HL-60/S4 treated with retinoic acid at 250 ng/mL for 4 days and 3 days (cell line): Measurements from ENCODE around the gene ZNRD2.

Experiments
- in situ Hi-C: fragments of 300-500 bp; cut with MboI; formaldehyde crosslinking; loops from 2 replicates; pipeline ENCODE4 v1.7.0; 2022; ENCODE audit warnings: low sequenced_read_pairs

The ZNRD2 gene

GRCh38 chr11:65572356-65573051 lies 2.2 kb downstream of the ZNRD2 start, which contains the start of gene FAM89B:
TSS of gene FAM89B (plus strand) at chr11:65572538. CDS start at chr11:65572670, 132 bp downstream.
- in situ Hi-C loops: no loop called here

GRCh38 chr11:65573391-65574079 lies 3.3 kb downstream of the ZNRD2 start:
- in situ Hi-C loops: no loop called here

GRCh38 chr11:65574109-65574810 lies 4.0 kb downstream of the ZNRD2 start:
- in situ Hi-C loops: no loop called here

- in situ Hi-C loops: no loop called here
Observed at GRCh38 chr11:65574811-65575567, 4.7 kb downstream of the ZNRD2 start.

- in situ Hi-C loops: no loop called here
Observed at GRCh38 chr11:65575568-65576231, 5.4 kb downstream of the ZNRD2 start, which contains the start of gene EHBP1L1. TSS of gene EHBP1L1 (plus strand) at chr11:65576053. CDS start at chr11:65576303, 250 bp downstream.

GRCh38 chr11:65576232-65576866 lies 6.1 kb downstream of the ZNRD2 start:
- in situ Hi-C loops: no loop called here

GRCh38 chr11:65576867-65577755 lies 6.8 kb downstream of the ZNRD2 start:
- in situ Hi-C loops: no loop called here

- in situ Hi-C loops: no loop called here
Observed at GRCh38 chr11:65577756-65578109, 7.5 kb downstream of the ZNRD2 start.

- in situ Hi-C loops: no loop called here
Observed at GRCh38 chr11:65578134-65578533, 7.9 kb downstream of the ZNRD2 start.

GRCh38 chr11:65578667-65579066 lies 8.4 kb downstream of the ZNRD2 start:
- in situ Hi-C loops: no loop called here

- in situ Hi-C loops: no loop called here
Observed at GRCh38 chr11:65579291-65579690, 9.0 kb downstream of the ZNRD2 start.

- in situ Hi-C loops: no loop called here
Observed at GRCh38 chr11:65580031-65580692, 9.9 kb downstream of the ZNRD2 start.

- in situ Hi-C loops: no loop called here
Observed at GRCh38 chr11:65580756-65581155, 10.5 kb downstream of the ZNRD2 start.

- in situ Hi-C loops: no loop called here
Observed at GRCh38 chr11:65581928-65582327, 11.7 kb downstream of the ZNRD2 start.

- in situ Hi-C loops: no loop called here
Observed at GRCh38 chr11:65583589-65583988, 13.3 kb downstream of the ZNRD2 start.

- in situ Hi-C loops: no loop called here
Observed at GRCh38 chr11:65584106-65584505, 13.8 kb downstream of the ZNRD2 start.

- in situ Hi-C loops: no loop called here
Observed at GRCh38 chr11:65584723-65585171, 14.5 kb downstream of the ZNRD2 start.
